Rectal smooth muscle tissue (tissue), 1 donor: ENCODE results near the gene IFTAP.

Experiments used
- H3K27ac ChIP-seq: one replicate; pipeline ENCODE4 v1.7.0; 2013; ENCODE audit warnings: low read depth, low read length, inconsistent platforms
- H3K27me3 ChIP-seq: one replicate; pipeline ENCODE4 v1.7.0; 2013; ENCODE audit warnings: low read length; ENCODE audit not compliant: control insufficient read depth, insufficient read depth
- H3K36me3 ChIP-seq: one replicate; pipeline ENCODE4 v1.7.0; 2013; ENCODE audit warnings: low read length; ENCODE audit not compliant: control insufficient read depth, insufficient read depth
- H3K4me1 ChIP-seq: one replicate; pipeline ENCODE4 v1.7.0; 2013; ENCODE audit warnings: low read length; ENCODE audit not compliant: control insufficient read depth, insufficient read depth
- H3K4me3 ChIP-seq: one replicate; pipeline ENCODE4 v1.7.0; 2013; ENCODE audit warnings: low read length
- H3K9ac ChIP-seq: one replicate; pipeline ENCODE4 v1.7.0; 2013; ENCODE audit warnings: low read length

IFTAP gene

DNA sequence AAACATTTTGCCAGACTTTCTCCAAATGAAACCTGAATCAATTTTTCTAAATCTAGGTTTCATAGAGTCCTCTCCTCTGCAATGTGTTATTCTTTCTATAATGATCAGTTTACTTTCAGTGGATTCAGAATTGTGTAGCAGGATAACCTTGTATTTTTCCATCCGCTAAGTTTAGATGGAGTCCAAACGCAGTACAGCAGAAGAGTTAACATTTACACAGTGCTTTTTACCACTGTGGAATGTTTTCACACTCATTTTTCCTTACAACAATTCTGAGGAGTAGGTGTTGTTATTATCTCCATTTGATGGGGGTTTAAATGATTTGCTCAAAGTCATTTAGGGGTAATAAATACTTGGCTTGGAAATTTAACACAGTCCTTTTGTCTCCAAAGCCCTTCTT is 16.9 kb upstream of the IFTAP start:
- no peak overlapping the region for H3K9ac ChIP-seq
- H3K4me3 ChIP-seq: no peak overlapping the region
- peaks cover 9% of the 10 kb centered on the region for H3K4me1 ChIP-seq
- peak overlapping the region; percentile 59 for H3K27ac ChIP-seq
- no peaks in the 10 kb centered on the region for H3K27me3 ChIP-seq
- H3K36me3 ChIP-seq: no peaks in the 10 kb centered on the region

DNA sequence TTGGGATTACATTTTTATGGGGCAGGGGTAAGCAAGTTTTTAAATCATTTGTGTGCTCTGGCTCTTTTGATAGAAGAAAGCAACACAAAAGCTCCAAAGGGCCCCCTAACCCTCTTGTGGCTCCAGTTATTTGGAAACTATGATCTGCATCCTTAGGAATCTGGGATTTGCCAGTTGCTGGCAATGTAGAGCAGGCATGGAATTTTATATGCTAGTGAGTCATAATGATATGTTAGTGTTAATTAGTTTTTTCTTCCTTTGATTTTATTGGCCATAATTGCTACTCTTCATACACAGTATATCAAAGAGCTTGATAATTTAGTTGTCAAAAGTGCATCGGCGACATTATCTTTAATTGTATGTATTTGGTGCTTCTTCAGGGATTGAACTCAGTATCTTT is 16.4 kb upstream of the IFTAP start:
- peak overlapping the region; percentile 59 for H3K27ac ChIP-seq

DNA sequence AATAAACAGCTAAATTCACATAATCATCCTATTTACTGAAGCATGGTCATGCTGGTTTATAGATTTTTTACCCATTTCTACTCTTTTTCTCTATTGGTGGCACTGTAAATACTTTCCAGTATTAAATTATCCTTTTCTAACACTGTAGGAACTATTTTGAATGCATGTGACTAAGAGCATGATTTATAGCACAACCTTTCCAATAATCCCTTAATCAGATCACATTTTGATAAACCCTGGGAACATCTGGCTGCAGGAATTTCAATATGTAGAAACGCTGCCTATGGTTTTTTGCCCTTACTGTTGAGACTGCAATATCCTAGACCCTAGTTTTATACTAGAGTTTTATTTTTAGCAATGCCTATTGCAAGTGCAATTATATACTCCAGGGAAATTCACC is 15.8 kb upstream of the IFTAP start:
- Histone ChIP-seq H3K36me3 (no peaks in the 10 kb centered on the region), H3K27ac (no peak overlapping the region), H3K9ac (no peak overlapping the region), H3K27me3 (no peaks in the 10 kb centered on the region), H3K4me1 (peaks cover 9% of the 10 kb centered on the region), H3K4me3 (no peak overlapping the region)

More for the DNA sequence above, 16.4 kb upstream of the IFTAP start:
- H3K27me3 ChIP-seq: no peaks in the 10 kb centered on the region
- no peak overlapping the region for H3K9ac ChIP-seq
- H3K4me3 ChIP-seq: no peak overlapping the region
- H3K36me3 ChIP-seq: no peaks in the 10 kb centered on the region
- H3K4me1 ChIP-seq: peaks cover 9% of the 10 kb centered on the region

DNA sequence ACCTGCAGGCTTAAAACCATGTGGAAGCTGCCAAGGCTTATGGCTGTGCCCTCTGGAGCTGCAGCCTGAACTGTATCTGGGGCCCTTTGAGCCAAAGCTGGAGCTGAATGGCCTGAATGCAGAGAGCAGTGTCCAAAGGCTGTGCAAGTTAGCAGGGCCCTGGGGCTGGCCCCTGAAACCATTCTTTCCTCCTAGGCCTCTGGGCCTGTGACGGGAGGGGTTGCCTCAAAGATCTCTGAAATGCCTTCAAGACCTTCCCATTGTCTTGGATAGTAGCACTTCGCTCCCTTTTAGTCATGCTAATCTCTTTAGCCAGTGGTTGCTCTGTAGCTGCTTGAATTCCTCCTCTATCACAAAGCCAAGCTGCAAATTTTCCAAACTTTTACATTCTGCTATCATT is 12.8 kb upstream of the IFTAP start:
- H3K36me3 ChIP-seq: no peaks in the 10 kb centered on the region
- H3K27ac ChIP-seq: no peak overlapping the region
- no peak overlapping the region for H3K9ac ChIP-seq
- no peaks in the 10 kb centered on the region for H3K27me3 ChIP-seq
- H3K4me3 ChIP-seq: no peak overlapping the region
- peaks cover 7% of the 10 kb centered on the region for H3K4me1 ChIP-seq

DNA sequence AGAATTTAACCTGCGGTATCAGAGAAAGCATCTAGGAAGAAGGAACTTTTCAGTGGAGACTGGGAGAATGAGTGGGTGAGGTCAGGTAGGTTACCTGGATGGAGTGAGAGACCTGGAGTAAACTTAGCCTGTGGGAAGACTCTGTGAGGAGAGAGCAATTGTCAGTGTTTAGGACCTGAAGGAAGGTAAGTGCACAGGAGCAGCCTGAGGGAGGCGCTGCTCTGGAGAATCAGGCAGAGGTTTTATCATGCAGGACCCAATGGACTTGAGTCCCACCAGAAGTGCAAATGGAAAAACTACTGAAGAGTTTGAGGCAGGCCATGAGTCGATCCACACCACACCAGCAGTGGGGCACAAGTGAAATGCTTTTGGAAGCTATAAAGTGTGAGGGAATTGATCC is 10.6 kb upstream of the IFTAP start:
- Histone ChIP-seq H3K36me3 (no peaks in the 10 kb centered on the region), H3K27me3 (no peaks in the 10 kb centered on the region), H3K9ac (no peak overlapping the region), H3K4me3 (no peak overlapping the region), H3K27ac (no peak overlapping the region), H3K4me1 (no peaks in the 10 kb centered on the region)

DNA sequence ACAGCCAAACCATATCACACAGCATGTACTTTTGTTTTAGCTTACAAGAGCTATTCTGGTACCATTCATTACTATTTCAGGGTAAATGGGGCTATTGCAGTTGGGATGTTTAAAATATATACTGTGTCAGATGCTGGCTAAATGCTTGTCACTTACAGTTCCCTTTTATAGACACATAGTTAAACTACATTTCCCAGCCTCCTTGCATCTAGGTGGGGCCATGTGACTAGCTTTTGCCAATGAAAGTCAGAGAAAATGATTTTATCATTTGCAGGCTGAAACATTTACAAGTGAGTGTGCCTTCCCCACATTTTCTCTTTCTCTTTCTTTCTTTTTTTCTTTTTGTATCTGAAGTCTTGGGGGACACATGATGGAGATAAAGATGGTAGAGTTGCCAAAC is 7.8 kb upstream of the IFTAP start:
- Histone ChIP-seq H3K36me3 (no peaks in the 10 kb centered on the region), H3K9ac (no peak overlapping the region), H3K27me3 (no peaks in the 10 kb centered on the region), H3K4me3 (no peak overlapping the region), H3K27ac (no peak overlapping the region), H3K4me1 (no peaks in the 10 kb centered on the region)

DNA sequence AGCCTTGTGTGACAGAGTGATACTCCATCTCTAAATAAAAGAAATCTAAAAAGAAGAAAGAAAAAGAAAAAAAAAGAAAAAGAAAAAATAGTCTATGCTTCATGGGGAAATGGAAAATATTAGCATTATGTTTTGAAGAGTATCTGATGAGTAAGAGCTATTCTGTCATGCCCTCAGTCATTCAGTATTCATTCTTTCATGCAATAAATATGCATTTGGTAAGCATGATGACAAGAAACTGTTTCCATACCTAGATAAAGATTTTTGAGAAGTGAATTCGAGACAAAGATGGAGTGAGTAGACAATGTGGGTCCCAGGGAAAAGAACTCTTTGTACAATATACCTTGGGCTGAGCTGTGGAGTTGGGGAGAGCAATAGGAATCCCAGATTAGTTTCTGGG is 6.2 kb upstream of the IFTAP start:
- H3K27ac ChIP-seq: no peak overlapping the region
- H3K36me3 ChIP-seq: no peaks in the 10 kb centered on the region
- H3K27me3 ChIP-seq: peaks cover 2% of the 10 kb centered on the region
- H3K9ac ChIP-seq: no peak overlapping the region
- H3K4me3 ChIP-seq: no peak overlapping the region
- no peaks in the 10 kb centered on the region for H3K4me1 ChIP-seq

DNA sequence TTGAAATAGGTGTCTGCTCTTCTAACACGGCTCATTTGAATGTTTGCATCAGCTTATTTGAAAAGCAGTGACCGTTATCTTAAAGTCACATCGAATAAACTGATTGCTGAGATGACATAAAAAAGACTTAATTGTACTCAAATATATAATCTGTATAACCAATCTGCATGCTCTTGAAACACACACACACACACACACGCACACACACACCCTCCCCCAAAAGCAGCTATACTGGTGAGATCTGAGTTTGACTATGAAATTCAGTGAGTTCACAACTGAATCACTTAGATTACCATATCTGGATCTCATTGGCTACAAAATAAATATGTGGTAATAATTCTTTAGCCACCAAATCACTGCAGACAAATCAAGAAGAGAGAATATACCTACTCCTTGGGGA is 3.8 kb upstream of the IFTAP start:
- no peak overlapping the region for H3K27ac ChIP-seq
- H3K36me3 ChIP-seq: no peaks in the 10 kb centered on the region
- H3K27me3 ChIP-seq: peaks cover 2% of the 10 kb centered on the region
- no peak overlapping the region for H3K4me3 ChIP-seq
- H3K9ac ChIP-seq: no peak overlapping the region
- H3K4me1 ChIP-seq: no peaks in the 10 kb centered on the region

DNA sequence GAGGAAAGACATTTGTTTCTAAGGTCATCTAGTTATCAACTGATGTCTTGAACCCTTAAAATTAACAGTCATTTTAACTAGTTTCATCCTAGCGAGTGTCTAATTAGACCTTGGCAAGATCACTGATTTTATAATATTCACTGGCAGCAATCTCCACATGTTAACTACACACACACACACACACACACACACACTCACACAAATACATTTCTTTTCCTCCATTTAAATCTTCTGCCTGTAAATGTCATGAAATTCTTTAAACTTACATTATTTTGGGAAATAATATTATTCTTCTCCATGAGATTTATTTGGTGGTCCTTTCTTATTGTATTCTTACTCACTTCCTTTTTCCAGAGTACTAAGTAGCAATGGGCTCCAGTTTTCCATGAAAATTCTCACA is 2.9 kb upstream of the IFTAP start:
- no peaks in the 10 kb centered on the region for H3K4me1 ChIP-seq
- no peak overlapping the region for H3K9ac ChIP-seq
- no peaks in the 10 kb centered on the region for H3K36me3 ChIP-seq
- H3K27me3 ChIP-seq: peaks cover 2% of the 10 kb centered on the region
- H3K27ac ChIP-seq: no peak overlapping the region
- no peak overlapping the region for H3K4me3 ChIP-seq

DNA sequence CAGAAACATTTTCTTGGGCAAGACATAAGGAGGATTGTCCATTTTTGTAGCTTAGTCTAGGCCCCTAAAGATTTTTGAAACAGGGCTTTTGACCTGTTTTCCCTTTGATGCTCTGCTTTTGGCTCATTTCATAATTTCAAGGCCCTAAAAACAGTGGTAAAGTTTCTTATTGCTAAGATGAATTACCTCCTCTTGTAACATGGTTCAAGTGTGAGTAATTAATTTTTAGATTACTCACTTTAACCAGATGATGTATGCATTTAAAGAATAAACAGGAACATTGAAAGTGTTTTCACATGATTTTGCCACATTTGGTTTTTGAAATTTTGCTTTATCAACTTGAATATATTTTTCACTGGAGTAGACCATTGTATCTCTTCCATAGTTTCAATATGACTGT is 2.6 kb downstream of the IFTAP start:
- no peak overlapping the region for H3K4me3 ChIP-seq
- no peak overlapping the region for H3K9ac ChIP-seq
- H3K36me3 ChIP-seq: no peaks in the 10 kb centered on the region
- peaks cover 2% of the 10 kb centered on the region for H3K27me3 ChIP-seq
- no peak overlapping the region for H3K27ac ChIP-seq
- no peaks in the 10 kb centered on the region for H3K4me1 ChIP-seq

DNA sequence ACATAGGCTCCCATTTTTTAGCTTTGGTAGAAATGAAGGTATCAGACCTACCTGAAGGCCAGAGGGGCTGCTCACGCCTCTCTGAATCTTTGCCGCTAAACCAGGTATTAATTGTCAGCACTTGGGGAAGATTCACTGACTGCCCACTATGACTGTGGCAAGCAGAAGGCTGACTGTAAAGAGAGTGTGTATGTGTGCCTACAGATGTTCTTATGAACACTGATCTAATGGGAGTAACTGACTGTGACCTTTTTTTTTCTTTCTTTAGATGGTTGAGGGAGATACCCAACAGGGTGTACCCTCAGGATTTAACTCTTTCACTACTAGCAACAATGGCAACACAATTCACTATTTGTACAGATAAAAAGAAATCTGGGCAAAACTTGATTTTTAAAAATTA is 3.7 kb downstream of the IFTAP start, which contains the start of gene RAG2:
TSS of gene RAG2 (minus strand) at position 186 of the 400 bp plus-strand sequence. CDS start 4,068 bp downstream, outside the sequence.
- no peak within 1 kb of the TSS for H3K4me3 ChIP-seq
- H3K4me1 ChIP-seq: no peaks in the 10 kb centered on the region
- H3K27me3 ChIP-seq: no peaks in the 10 kb centered on the region
- no peak within 1 kb of the TSS for H3K9ac ChIP-seq
- no peaks in the 10 kb centered on the region for H3K36me3 ChIP-seq
- no peak within 1 kb of the TSS for H3K27ac ChIP-seq

DNA sequence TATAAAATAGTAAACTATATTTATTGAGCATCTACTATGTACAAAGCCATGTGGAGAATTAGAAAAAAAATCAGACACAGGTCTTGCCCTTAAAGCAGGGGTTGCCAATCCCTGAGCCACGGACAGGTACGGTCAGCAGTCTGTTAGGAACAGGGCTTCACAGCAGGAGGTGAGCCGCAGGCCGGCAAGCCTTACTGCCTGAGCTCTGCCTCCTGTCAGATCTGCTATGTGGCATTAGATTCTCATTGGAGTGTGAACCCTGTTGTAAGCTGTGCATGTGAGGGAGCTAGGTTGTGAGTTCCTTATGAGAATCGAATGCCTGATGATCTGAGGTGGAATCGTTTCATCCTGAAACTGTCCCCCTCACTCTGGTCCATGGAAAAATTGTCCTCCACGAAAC is 5.9 kb downstream of the IFTAP start:
- Histone ChIP-seq H3K4me1 (no peaks in the 10 kb centered on the region), H3K27me3 (no peaks in the 10 kb centered on the region), H3K4me3 (no peak overlapping the region), H3K27ac (no peak overlapping the region), H3K36me3 (no peaks in the 10 kb centered on the region), H3K9ac (no peak overlapping the region)

DNA sequence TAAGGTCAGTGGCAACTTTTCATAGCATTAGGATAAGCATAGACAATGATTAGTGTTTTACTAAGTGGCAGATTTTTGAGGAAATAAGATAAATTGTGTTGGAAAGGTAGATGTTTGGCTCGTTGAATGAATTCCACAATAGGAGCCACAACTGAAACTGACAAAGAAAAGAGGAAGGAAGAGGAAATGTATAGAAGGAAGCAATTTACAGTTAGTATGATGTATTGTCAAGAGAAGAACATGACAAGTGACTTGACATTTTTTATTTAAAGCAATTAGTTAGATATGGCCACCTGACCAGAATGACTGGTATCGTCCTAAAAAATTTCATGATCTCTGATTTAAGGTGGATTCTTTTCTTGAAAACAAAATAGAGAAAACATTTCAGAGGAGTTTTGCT is 6.9 kb downstream of the IFTAP start:
- no peak overlapping the region for H3K27ac ChIP-seq

More for the DNA sequence above, 6.9 kb downstream of the IFTAP start:
- Histone ChIP-seq H3K4me1 (no peaks in the 10 kb centered on the region), H3K9ac (no peak overlapping the region), H3K27me3 (no peaks in the 10 kb centered on the region), H3K36me3 (no peaks in the 10 kb centered on the region), H3K4me3 (no peak overlapping the region)
